ENCODE data around the gene ARHGAP12. TPM values are rescaled to one million over a fixed set of nuclear protein-coding genes. Genes with fewer than 3 reads are reported as not detected.
A peak's percentile ranks its signal among the peaks of the same experiment; 100 is the strongest.
"Not testable (repeated sequence)": the region's sequence is repeated elsewhere in the genome, so short reads cannot be mapped to it uniquely, and the experiment has no call there.

The ARHGAP12 gene
- total RNA-seq, 8 experiments from 2014 or later, result 20.9 to 50.3 (median 29.7) TPM

DNA sequence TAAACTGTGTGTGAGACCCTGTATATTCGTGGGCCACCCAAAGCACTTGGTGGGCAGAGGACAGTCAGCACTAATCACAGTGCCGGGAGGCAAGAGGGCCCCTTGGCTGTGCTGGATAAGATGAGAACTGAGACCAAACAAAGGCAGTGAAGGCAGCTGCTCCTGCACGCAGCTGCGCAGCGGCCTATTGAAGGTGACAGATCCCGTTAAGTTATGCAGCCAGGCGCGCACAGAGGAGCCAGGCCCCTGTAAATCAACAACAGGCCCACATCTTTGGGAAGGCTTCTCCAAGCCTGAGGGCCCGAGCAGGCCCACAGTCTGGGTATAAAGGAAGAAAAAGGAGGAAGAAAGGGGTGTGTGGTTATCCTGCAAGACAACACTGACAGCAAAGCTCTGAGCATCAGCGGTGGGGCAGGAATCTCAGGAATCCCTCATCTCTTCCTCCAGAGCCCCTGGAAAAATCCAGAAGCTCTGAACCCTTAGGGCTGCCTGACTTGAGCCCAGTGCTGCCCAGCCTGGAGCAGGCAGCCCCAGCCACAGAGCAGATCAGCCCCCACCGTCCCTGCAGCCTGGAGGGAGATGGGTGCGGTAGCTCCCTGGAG, 154.2 kb downstream of the ARHGAP12 start:
- in situ Hi-C loops (cut with MboI; ENCODE audit: low pct_unique_long_range_greater_than_20kb in 2 of 9, low sequenced_read_pairs in 9 of 9, unreplicated experiment in 9 of 9), result no loop called here
- H3K4me1 ChIP-seq (replicated peaks in 1 of 2), result peaks cover 19 to 24% of the 10 kb centered on the region in 2 donors
- WGBS, 10 experiments, result 8 to 50% (median 20%) methylated on average over 1 to 8 of the region's 12 CpGs; no CpG with 5 or more reads in 5 of the 10 experiments
- peak overlapping the region; percentile 80 to 87 for H3K27ac ChIP-seq
- H3K4me3 ChIP-seq, result no peak overlapping the region
- peak in 5 of 8 experiments; percentile 84 to 94 (median 91) for ATAC-seq (replicated peaks in 6 of 8)

DNA sequence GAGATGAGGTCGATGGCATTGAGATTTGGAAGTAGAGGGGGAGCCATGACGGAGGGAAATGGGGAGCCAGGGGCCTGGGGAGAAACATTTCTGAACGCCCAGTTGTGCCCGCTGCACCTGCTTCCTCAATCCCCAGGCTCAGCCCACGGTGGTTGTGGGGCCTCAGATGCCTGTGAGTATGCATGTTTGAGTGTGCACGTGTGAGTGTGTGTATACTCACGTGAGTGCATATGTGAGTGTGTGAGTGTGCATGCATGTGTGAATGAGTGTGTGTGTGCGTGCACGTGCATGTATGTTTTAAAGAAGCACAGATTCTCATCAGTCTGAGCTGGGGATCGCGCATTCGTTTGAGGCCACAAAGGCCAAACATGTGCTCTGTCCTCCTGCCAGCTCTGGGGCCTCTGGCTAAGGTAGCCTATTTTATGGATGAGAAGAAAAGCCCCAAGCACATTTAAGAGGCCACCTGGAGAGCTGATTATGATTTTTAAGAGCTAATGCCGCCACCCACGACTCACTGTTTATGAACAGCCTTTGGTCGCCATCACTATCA, 154.8 kb downstream of the ARHGAP12 start:
- peak overlapping the region; percentile 80 to 87 for H3K27ac ChIP-seq
- 56 to 100% (median 85%) methylated on average over 1 to 7 of the region's 15 CpGs; no CpG with 5 or more reads in 4 of the 10 experiments for WGBS, 10 experiments
- ATAC-seq (replicated peaks in 6 of 8), result peak in 5 of 8 experiments; percentile 7 to 28 (median 15)
- H3K4me1 ChIP-seq (replicated peaks in 1 of 2), result peaks cover 19 to 24% of the 10 kb centered on the region in 2 donors
- no peak overlapping the region for H3K4me3 ChIP-seq
- in situ Hi-C loops (cut with MboI; ENCODE audit: low pct_unique_long_range_greater_than_20kb in 2 of 9, low sequenced_read_pairs in 9 of 9, unreplicated experiment in 9 of 9), result no loop called here

DNA sequence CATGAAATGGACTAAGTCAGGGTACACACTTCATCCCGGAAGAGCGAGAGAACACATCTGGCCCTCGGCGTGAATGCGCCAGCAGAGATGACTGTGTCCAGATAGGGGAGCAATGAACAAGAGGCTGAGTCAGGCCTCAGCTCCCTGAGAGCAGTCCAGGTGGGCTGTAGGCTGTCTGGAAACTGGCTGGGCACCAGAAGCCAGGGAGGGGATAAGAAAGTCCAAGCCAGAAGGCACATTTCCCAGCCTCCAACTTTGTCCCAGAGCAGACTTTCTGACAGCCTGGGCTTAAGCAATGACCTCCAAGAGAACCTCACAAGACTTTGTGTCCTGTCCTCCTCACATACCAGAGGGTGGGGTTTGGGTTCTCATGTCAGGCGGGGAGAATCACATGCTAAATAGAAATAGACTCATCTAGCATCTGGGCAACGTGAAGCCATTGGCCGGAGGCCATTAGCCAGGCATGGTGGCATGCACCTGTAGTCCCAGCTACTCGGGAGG, 157.2 kb downstream of the ARHGAP12 start:
- in situ Hi-C loops (cut with MboI; ENCODE audit: low pct_unique_long_range_greater_than_20kb in 2 of 9, low sequenced_read_pairs in 9 of 9, unreplicated experiment in 9 of 9), result no loop called here
- WGBS, 10 experiments, result 40 to 100% (median 83%) methylated on average over 1 to 8 of the region's 9 CpGs; no CpG with 5 or more reads in 7 of the 10 experiments
- H3K4me1 ChIP-seq (replicated peaks in 1 of 2), result peaks cover 19 to 24% of the 10 kb centered on the region in 2 donors
- no peak overlapping the region for H3K27ac ChIP-seq
- no peak overlapping the region for H3K4me3 ChIP-seq
- peak in 2 of 8 experiments; percentile 46 to 70 for ATAC-seq (replicated peaks in 6 of 8)

GRCh38 chr10:31770307-31770902, 158.2 kb downstream of the ARHGAP12 start:
- H3K27ac ChIP-seq, result no peak overlapping the region
- WGBS, 10 experiments, result 60 to 100% (median 76%) methylated on average over 1 to 7 of the region's 8 CpGs; no CpG with 5 or more reads in 1 of the 10 experiments
- peak in 3 of 8 experiments; percentile 41 to 80 (median 48) for ATAC-seq (replicated peaks in 6 of 8)
- in situ Hi-C loops (cut with MboI; ENCODE audit: low pct_unique_long_range_greater_than_20kb in 2 of 9, low sequenced_read_pairs in 9 of 9, unreplicated experiment in 9 of 9), result no loop called here
- peaks cover 18 to 26% of the 10 kb centered on the region in 2 donors for H3K4me1 ChIP-seq (replicated peaks in 1 of 2)
- no peak overlapping the region for H3K4me3 ChIP-seq

DNA sequence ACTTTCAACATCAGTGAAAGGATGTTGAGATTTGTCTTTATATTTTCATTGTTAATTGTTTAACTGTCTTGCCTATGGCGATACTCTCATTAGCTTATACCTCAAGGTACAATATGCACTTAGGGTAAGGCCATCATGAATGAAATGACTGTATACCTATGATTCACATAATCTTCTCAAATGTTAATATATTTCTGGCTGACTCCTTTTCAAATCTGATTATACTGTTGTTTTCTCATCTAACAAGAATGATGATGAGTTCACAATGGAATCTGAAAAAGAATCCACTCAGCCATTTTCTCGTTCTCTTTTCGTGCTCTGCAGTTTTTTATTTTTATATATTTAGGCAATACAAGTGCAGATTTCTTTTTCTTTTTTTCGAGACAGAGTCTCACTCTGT, 159.1 kb downstream of the ARHGAP12 start:
- in situ Hi-C loops (cut with MboI; ENCODE audit: low pct_unique_long_range_greater_than_20kb in 2 of 9, low sequenced_read_pairs in 9 of 9, unreplicated experiment in 9 of 9), result no loop called here
- WGBS, 10 experiments, result 2 to 100% (median 53%) methylated on average over 1 to 4 of the region's 4 CpGs
- no peak overlapping the region for H3K27ac ChIP-seq
- no peak overlapping the region for H3K4me3 ChIP-seq
- ATAC-seq (replicated peaks in 6 of 8), result no peak
- H3K4me1 ChIP-seq (replicated peaks in 1 of 2), result peaks cover 12 to 18% of the 10 kb centered on the region in 2 donors

DNA sequence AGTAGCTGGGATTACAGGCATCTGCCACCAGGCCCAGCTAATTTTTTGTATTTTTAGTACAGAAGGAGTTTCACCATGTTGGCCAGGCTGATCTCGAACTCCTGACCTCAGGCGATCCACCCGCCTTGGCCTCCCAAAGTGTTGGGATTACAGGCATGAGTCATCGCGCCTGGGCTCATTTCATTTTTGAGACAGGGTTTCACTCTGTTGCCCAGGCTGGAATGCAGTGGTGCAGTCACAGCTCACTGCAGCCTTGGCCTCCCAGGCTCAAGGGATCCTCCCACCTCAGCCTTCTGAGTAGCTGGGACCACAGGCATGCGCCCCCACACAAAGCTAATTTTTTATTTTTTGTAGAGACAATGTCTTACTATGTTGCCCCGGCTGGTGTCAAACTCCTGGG, 159.7 kb downstream of the ARHGAP12 start:
- 0 to 100% (median 94%) methylated on average over 1 to 7 of the region's 7 CpGs; no CpG with 5 or more reads in 3 of the 10 experiments for WGBS, 10 experiments
- in situ Hi-C loops (cut with MboI; ENCODE audit: low pct_unique_long_range_greater_than_20kb in 2 of 9, low sequenced_read_pairs in 9 of 9, unreplicated experiment in 9 of 9); H3K27ac ChIP-seq; ATAC-seq (replicated peaks in 6 of 8); H3K4me3 ChIP-seq: not testable (repeated sequence)
- peaks cover 6 to 12% of the 10 kb centered on the region in 2 donors for H3K4me1 ChIP-seq (replicated peaks in 1 of 2)

DNA sequence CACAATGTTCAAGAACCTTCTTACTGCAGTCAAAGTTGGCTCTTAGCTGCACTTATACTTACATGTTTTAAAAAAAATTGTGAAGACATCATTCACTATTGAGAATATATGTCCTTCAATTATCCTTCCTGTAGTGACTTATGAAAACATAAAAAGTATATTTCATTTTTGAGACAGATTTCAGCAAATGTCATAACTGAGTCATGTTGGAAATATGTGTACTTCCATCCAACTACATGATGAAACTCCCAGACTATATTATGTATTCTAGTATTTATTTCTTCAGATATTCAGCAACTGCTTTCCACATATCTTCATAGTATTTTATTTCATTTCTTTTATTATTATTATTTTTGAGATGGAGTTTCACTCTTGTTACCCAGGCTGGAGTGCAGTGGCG, 160.2 kb downstream of the ARHGAP12 start:
- Histone ChIP-seq H3K27ac (no peak overlapping the region), H3K4me1 (replicated peaks in 1 of 2) (peaks cover 3 to 7% of the 10 kb centered on the region in 2 donors), H3K4me3 (no peak overlapping the region)
- no peak for ATAC-seq (replicated peaks in 6 of 8)
- in situ Hi-C loops (cut with MboI; ENCODE audit: low pct_unique_long_range_greater_than_20kb in 2 of 9, low sequenced_read_pairs in 9 of 9, unreplicated experiment in 9 of 9), result no loop called here
- WGBS, 10 experiments, result 57 to 100% (median 100%) methylated on average over 1 of the region's 1 CpG; no CpG with 5 or more reads in 3 of the 10 experiments

DNA sequence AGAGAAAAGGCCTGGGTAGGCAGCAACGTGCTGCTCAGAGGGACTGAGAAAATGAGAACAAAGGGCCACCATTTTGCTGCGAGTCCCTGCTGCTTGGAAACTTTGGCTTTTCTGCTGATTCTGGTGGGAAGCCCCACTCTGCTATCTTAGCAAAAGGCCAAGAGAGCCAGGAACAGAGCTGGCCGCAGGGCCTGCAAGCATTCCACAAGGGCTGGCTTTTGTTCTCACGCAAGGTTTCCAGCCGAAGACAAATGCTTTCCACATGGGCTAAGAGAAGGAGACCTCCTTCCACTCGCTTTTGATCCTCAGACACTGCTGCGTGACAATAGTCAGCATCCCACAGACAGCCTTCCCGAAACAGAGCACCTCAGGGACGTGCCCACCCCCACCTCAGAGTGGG, 163.1 kb downstream of the ARHGAP12 start:
- in situ Hi-C loops (cut with MboI; ENCODE audit: low pct_unique_long_range_greater_than_20kb in 2 of 9, low sequenced_read_pairs in 9 of 9, unreplicated experiment in 9 of 9), result no loop called here
- H3K4me3 ChIP-seq, result no peak overlapping the region
- ATAC-seq (replicated peaks in 6 of 8), result no peak
- WGBS, 10 experiments, result 48 to 71% (median 61%) methylated on average over 1 to 4 of the region's 9 CpGs; no CpG with 5 or more reads in 7 of the 10 experiments
- no peak overlapping the region for H3K27ac ChIP-seq
- peaks cover 15 to 19% of the 10 kb centered on the region in 2 donors for H3K4me1 ChIP-seq (replicated peaks in 1 of 2)

- ATAC-seq (replicated peaks in 6 of 8), result no peak
- 80 to 100% (median 95%) methylated on average over 1 to 4 of the region's 4 CpGs; no CpG with 5 or more reads in 6 of the 10 experiments for WGBS, 10 experiments
Measured at GRCh38 chr10:31762316-31762715, 166.3 kb downstream of the ARHGAP12 start.

GRCh38 chr10:31761156-31761555, 167.5 kb downstream of the ARHGAP12 start:
- WGBS, 10 experiments, result 70 to 100% (median 83%) methylated on average over 1 to 3 of the region's 3 CpGs; no CpG with 5 or more reads in 5 of the 10 experiments

More at GRCh38 chr10:31762316-31762715, 166.3 kb downstream of the ARHGAP12 start:
- Histone ChIP-seq H3K4me3 (no peak overlapping the region), H3K4me1 (replicated peaks in 1 of 2) (peaks cover 32 to 36% of the 10 kb centered on the region in 2 donors), H3K27ac (no peak overlapping the region)
- in situ Hi-C loops (cut with MboI; ENCODE audit: low pct_unique_long_range_greater_than_20kb in 2 of 9, low sequenced_read_pairs in 9 of 9, unreplicated experiment in 9 of 9), result no loop called here

DNA sequence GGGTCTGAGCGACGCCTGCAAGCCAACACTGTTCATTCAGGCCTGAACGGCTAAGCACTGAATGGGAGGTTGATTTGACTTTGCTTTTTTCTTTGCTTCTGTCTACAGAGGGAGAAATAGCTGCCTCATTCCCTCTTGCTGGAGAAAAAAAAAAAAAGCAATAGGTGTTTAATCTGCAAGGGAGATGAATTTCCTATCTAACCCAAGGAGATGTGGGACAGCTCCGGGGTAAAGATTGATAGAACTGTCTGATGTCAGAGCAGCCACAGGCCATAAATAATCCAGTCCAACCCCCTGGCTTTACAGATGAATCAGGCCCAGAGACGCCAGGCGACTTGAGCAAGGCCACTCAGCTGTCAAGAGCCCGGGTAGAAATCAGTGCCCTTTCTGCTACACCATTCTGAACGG, 168.0 kb downstream of the ARHGAP12 start:
- in situ Hi-C loops (cut with MboI; ENCODE audit: low pct_unique_long_range_greater_than_20kb in 2 of 9, low sequenced_read_pairs in 9 of 9, unreplicated experiment in 9 of 9), result no loop called here
- 0 to 43% (median 10%) methylated on average over 1 to 6 of the region's 8 CpGs; no CpG with 5 or more reads in 2 of the 10 experiments for WGBS, 10 experiments
- H3K4me1 ChIP-seq (replicated peaks in 1 of 2), result peaks cover 31 to 39% of the 10 kb centered on the region in 2 donors
- peak overlapping the region; percentile 31 to 72 (median 36) for H3K4me3 ChIP-seq
- peak; percentile 2 to 44 (median 26) for ATAC-seq (replicated peaks in 6 of 8)
- H3K27ac ChIP-seq, result peak overlapping the region; percentile 86 to 96

More at GRCh38 chr10:31761156-31761555, 167.5 kb downstream of the ARHGAP12 start:
- ATAC-seq (replicated peaks in 6 of 8), result no peak
- Histone ChIP-seq H3K4me1 (replicated peaks in 1 of 2) (peaks cover 34 to 39% of the 10 kb centered on the region in 2 donors), H3K27ac (peak overlapping the region; percentile 86 to 96), H3K4me3 (peak overlapping the region in 3 of 5 donors; percentile 31 to 72 (median 36))
- in situ Hi-C loops (cut with MboI; ENCODE audit: low pct_unique_long_range_greater_than_20kb in 2 of 9, low sequenced_read_pairs in 9 of 9, unreplicated experiment in 9 of 9), result no loop called here

GRCh38 chr10:31759799-31760626, 168.6 kb downstream of the ARHGAP12 start:
- in situ Hi-C loops (cut with MboI; ENCODE audit: low pct_unique_long_range_greater_than_20kb in 2 of 9, low sequenced_read_pairs in 9 of 9, unreplicated experiment in 9 of 9), result no loop called here
- peak; percentile 86 to 96 (median 88) for ATAC-seq (replicated peaks in 6 of 8)
- H3K4me1 ChIP-seq (replicated peaks in 1 of 2), result peaks cover 29 to 37% of the 10 kb centered on the region in 2 donors

More at GRCh38 chr10:31759799-31760626, 168.6 kb downstream of the ARHGAP12 start:
- H3K4me3 ChIP-seq, result peak overlapping the region; percentile 64 to 78 (median 72)
- peak overlapping the region; percentile 86 to 96 for H3K27ac ChIP-seq
- WGBS, 10 experiments, result 0% methylated on average over 1 to 4 of the region's 63 CpGs; no CpG with 5 or more reads in 6 of the 10 experiments
